PFSK-1 (cell line): ENCODE measurements around the gene BMF.

ENCODE experiments used
- FOXP2 ChIP-seq: optimal IDR thresholded peaks from 2 replicates; pipeline ENCODE3; 2011; ENCODE audit warnings: borderline replicate concordance, control low read depth, inconsistent platforms; ENCODE audit not compliant: insufficient read depth; ENCODE audit errors: extremely low read length, extremely low read depth
- POLR2AphosphoS5 ChIP-seq: IDR thresholded peaks from 2 replicates; pipeline ENCODE4 v1.6.1; 2012; ENCODE audit warnings: low read depth, mild to moderate bottlenecking, control low read depth, low read length, moderate library complexity
- SIN3A ChIP-seq: IDR thresholded peaks from 2 replicates; pipeline ENCODE4 v1.6.1; 2012; ENCODE audit warnings: mild to moderate bottlenecking, low read length, moderate library complexity, borderline replicate concordance; ENCODE audit not compliant: insufficient read depth
- TAF1 ChIP-seq: IDR thresholded peaks from 2 replicates; pipeline ENCODE4 v1.6.1; 2012; ENCODE audit warnings: low read length, control low read depth, borderline replicate concordance; ENCODE audit not compliant: insufficient read depth
- TF ChIP-seq, protein P1 (sequence below), 2 experiments: IDR thresholded peaks; 2 replicates each; pipeline versions ENCODE4 v1.6.1 to v1.8.0; 2011 to 2012; ENCODE audit warnings: low read depth in 2 of 2, low read length in 2 of 2, control low read depth in 1 of 2, inconsistent platforms in 1 of 2, mild to moderate bottlenecking in 1 of 2, moderate library complexity in 1 of 2; ENCODE audit not compliant: insufficient read depth in 1 of 2

The BMF gene

GRCh38 chr15:40098489-40099261 lies 10.0 kb downstream of the BMF start:
- TF ChIP-seq SIN3A (peak; percentile 72; the same call in 1 of the 2 replicates), POLR2AphosphoS5 (peak; percentile 51; the same call in 1 of the 2 replicates), TAF1 (peak; percentile 63; the same call in 1 of the 2 replicates), FOXP2 (no peak)
- TF ChIP-seq, protein P1, sequence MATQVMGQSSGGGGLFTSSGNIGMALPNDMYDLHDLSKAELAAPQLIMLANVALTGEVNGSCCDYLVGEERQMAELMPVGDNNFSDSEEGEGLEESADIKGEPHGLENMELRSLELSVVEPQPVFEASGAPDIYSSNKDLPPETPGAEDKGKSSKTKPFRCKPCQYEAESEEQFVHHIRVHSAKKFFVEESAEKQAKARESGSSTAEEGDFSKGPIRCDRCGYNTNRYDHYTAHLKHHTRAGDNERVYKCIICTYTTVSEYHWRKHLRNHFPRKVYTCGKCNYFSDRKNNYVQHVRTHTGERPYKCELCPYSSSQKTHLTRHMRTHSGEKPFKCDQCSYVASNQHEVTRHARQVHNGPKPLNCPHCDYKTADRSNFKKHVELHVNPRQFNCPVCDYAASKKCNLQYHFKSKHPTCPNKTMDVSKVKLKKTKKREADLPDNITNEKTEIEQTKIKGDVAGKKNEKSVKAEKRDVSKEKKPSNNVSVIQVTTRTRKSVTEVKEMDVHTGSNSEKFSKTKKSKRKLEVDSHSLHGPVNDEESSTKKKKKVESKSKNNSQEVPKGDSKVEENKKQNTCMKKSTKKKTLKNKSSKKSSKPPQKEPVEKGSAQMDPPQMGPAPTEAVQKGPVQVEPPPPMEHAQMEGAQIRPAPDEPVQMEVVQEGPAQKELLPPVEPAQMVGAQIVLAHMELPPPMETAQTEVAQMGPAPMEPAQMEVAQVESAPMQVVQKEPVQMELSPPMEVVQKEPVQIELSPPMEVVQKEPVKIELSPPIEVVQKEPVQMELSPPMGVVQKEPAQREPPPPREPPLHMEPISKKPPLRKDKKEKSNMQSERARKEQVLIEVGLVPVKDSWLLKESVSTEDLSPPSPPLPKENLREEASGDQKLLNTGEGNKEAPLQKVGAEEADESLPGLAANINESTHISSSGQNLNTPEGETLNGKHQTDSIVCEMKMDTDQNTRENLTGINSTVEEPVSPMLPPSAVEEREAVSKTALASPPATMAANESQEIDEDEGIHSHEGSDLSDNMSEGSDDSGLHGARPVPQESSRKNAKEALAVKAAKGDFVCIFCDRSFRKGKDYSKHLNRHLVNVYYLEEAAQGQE (IDR thresholded peaks at IDR 0.05; ENCODE audit: insufficient read depth in 1 of 2, low read depth in 2 of 2, low read length in 2 of 2): peak in 1 of 2 experiments; percentile 67; a peak in 1 of 4 replicates

- TF ChIP-seq, protein P1 (IDR thresholded peaks at IDR 0.05; ENCODE audit: insufficient read depth in 1 of 2, low read depth in 2 of 2, low read length in 2 of 2): no peak
- 0 out of 2 replicates have a peak, but pooled peaks have one; percentile 6 for TF ChIP-seq POLR2AphosphoS5
- no peak for TF ChIP-seq FOXP2
- TF ChIP-seq TAF1: 0 out of 2 replicates have a peak, but pooled peaks have one; percentile 7
Observed at GRCh38 chr15:40097968-40098476, 10.7 kb downstream of the BMF start.

DNA sequence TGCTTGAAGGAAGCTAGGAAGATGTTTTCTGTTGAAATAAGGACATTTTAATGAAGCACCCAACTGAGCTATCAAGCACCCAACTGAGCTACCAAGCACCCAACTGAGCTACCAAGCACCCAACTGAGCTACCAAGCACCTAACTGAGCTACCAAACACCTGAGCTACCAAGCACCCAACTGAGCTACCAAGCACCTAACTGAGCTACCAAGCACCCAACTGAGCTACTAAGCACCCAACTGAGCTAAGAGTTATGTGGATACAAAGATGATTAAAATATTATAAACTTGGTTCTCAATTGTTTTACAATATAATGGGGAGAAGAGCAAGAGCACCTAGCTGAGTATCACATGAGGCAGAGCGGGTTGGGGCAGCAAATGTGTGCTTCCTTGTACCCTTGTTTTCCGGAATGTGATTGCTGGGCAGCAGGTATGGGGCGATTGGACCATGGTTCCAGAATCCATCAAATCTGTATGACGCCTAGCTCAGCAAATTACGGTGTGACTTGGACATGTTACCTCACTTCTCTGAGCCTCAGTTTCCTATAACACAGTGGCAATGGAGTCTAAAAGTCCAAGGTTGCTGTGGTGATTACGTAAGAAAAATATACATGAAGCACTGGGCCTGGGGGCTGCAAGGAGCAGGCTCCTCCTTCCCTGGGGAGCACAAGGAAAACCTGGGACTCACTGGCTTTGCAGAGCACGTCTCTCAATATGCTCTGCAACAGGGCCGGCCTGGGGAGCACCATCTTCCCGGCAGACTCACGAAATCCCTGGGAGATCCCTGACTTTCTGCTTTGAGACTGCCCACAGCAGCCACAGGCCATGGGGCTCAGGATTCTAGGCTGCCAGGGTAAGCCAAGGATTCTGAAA lies 11.3 kb downstream of the BMF start:
- no peak for TF ChIP-seq TAF1
- no peak for TF ChIP-seq SIN3A
- TF ChIP-seq FOXP2: no peak
- no peak for TF ChIP-seq POLR2AphosphoS5
- TF ChIP-seq, protein P1 (IDR thresholded peaks at IDR 0.05; ENCODE audit: insufficient read depth in 1 of 2, low read depth in 2 of 2, low read length in 2 of 2): no peak

DNA sequence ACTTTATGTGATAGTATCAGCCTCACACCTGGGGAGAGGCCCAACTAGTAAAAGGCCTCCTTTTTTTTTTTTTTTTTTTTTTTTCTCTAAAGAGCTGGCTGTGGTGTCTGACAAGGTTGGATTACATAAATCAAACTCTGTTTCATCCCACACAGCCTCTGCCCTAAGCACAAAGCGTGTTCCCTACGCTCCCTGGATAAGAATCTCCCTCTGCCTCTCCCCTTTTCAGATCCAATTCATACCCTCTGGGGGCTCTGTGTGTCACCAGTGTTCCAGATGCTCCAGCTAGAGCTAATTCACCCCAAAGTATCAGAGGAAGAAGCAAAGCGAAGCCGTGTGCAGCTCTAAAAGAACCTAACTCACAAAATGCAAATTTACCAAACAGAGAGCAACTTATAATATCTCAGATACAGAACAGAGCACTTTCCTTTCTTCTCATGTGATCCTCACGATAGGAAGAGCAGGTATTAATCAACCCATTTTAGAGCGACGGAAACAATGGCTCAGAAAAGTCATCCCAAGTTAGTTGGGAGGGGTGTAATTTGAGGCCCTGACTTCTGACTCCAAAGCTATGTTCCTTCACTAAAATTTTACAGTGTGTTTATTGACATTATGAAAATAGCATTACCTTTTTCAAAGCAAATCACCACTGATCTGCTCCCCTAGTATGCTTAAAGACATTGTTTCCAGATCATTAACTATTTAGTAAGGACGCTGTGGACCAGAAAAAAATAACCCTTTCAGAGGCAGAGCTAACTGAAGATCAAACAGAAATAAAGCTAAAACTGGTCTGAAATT lies 12.4 kb downstream of the BMF start:
- TF ChIP-seq TAF1: no peak
